IPS-18a (cell line): Measurements from ENCODE around the gene PHF21A.

Experiments used
- H3K27ac ChIP-seq: one replicate; pipeline ENCODE4 v1.5.1; 2013; ENCODE audit warnings: low read length
- H3K27me3 ChIP-seq: one replicate; pipeline ENCODE4 v1.6.1; 2013; ENCODE audit warnings: mild to moderate bottlenecking, low read length; ENCODE audit not compliant: control insufficient read depth, insufficient read depth
- H3K36me3 ChIP-seq: one replicate; pipeline ENCODE4 v1.6.1; 2013; ENCODE audit warnings: low read depth, low read length; ENCODE audit not compliant: control insufficient read depth
- H3K4me1 ChIP-seq: one replicate; pipeline ENCODE4 v1.6.1; 2013; ENCODE audit warnings: low read depth, low read length; ENCODE audit not compliant: control insufficient read depth
- H3K4me3 ChIP-seq: one replicate; pipeline ENCODE4 v1.5.1; 2013; ENCODE audit warnings: low read length
- H3K9ac ChIP-seq: one replicate; pipeline ENCODE4 v1.6.1; 2013; ENCODE audit warnings: mild to moderate bottlenecking, low read length, moderate library complexity
- H3K9me3 ChIP-seq: one replicate; pipeline ENCODE4 v1.6.1; 2013; ENCODE audit warnings: low read depth, low read length; ENCODE audit not compliant: control insufficient read depth

PHF21A gene

DNA sequence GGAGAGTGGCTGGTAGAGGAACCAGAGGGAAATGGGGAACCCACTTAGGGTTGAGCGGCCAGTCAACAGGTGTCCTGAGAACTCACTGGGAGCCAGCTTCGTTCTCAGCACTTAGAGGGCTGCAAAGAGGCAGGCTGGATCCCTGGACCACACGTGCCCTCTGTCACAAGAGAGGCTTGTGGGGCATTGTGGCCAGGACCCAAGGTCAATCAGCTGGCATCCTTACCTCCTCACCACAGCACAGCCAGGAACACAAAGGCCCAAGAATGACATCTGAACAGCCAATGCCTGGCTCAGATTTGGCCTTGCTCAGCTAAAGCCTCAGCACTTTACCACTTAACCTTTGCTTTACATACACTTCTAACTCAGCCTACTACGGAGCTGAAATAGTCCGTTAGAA lies 228.4 kb downstream of the PHF21A start:
- Histone ChIP-seq H3K9ac (no peak overlapping the region), H3K27ac (no peak overlapping the region), H3K4me3 (no peak overlapping the region), H3K9me3 (no peaks in the 10 kb centered on the region), H3K27me3 (no peaks in the 10 kb centered on the region), H3K4me1 (peaks cover 13% of the 10 kb centered on the region), H3K36me3 (no peaks in the 10 kb centered on the region)

- Histone ChIP-seq H3K27me3 (peaks cover 4% of the 10 kb centered on the region), H3K9me3 (no peaks in the 10 kb centered on the region), H3K4me3 (no peak overlapping the region), H3K4me1 (peaks cover 10% of the 10 kb centered on the region), H3K27ac (no peak overlapping the region), H3K9ac (no peak overlapping the region), H3K36me3 (no peaks in the 10 kb centered on the region)
These were observed 230.2 kb downstream of the PHF21A start for GRCh38 chr11:45890886-45891550.

DNA sequence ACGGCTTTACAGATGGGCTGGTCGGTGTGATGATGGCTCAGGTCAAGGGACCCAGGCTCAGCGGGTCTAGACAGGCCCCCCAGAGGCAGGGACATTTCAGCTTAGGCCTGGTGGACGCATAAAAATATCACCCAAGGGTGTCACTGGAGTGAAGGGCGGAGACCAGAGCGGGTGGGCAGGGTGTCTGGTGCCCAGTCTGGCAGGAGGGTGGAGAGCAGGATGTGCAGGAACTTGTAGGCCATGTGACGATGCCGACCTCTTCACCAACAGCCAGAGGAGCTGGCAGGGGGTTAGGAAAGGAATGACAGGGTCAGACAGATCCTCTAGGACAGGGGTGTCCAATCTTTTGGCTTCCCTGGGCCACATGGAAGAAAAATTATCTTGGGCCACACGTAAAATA lies 231.3 kb downstream of the PHF21A start:
- Histone ChIP-seq H3K4me3 (no peak overlapping the region), H3K27ac (no peak overlapping the region), H3K9me3 (no peaks in the 10 kb centered on the region), H3K27me3 (peaks cover 4% of the 10 kb centered on the region), H3K36me3 (no peaks in the 10 kb centered on the region), H3K4me1 (peaks cover 7% of the 10 kb centered on the region), H3K9ac (no peak overlapping the region)

- H3K4me1 ChIP-seq = peaks cover 7% of the 10 kb centered on the region
- no peak overlapping the region for H3K27ac ChIP-seq
- peaks cover 4% of the 10 kb centered on the region for H3K27me3 ChIP-seq
- H3K36me3 ChIP-seq = no peaks in the 10 kb centered on the region
- no peak overlapping the region for H3K4me3 ChIP-seq
- H3K9me3 ChIP-seq = no peaks in the 10 kb centered on the region
- H3K9ac ChIP-seq = no peak overlapping the region
These were observed 231.7 kb downstream of the PHF21A start for GRCh38 chr11:45889555-45889954.

GRCh38 chr11:45887587-45887986 lies 233.7 kb downstream of the PHF21A start:
- Histone ChIP-seq H3K27ac (no peak overlapping the region), H3K4me3 (no peak overlapping the region), H3K27me3 (peaks cover 4% of the 10 kb centered on the region), H3K36me3 (no peaks in the 10 kb centered on the region), H3K4me1 (no peaks in the 10 kb centered on the region), H3K9me3 (no peaks in the 10 kb centered on the region), H3K9ac (no peak overlapping the region)

DNA sequence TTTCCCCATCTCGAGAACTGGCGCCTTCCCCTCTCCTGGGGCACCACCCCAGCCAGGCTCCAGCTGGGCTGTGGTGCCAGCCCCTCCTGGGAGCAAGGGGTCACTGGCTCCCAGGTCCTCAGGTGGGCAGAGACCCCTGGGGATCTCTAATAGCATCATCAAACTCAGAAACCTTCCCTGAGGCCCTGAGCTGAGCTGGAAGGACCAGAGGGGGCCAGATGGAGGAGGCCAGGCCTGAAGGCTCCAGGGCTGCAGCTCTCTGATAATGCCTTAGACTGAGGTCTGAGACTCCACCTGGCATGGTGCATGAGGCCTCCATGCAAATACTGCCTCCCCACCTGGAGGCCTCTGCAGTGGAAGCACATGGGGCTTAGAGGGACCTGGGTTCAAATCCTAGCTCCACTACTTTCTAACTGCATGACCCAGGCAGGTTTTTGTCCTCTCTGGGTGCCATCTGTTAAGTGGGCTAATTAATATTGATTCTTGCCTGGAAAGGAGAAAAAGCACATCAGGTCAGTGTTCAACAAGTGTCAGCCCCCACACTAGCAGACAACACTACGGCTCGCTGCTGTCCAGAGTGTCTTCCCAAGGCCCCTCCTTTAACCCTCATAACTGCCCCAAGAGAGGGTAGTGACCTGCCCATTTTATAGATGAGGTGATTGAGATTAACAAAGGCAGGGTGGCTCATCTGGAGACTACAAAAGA lies 234.3 kb downstream of the PHF21A start:
- Histone ChIP-seq H3K27ac (no peak overlapping the region), H3K9me3 (no peaks in the 10 kb centered on the region), H3K27me3 (peaks cover 4% of the 10 kb centered on the region), H3K4me1 (no peaks in the 10 kb centered on the region), H3K4me3 (peak overlapping the region; percentile 66), H3K36me3 (no peaks in the 10 kb centered on the region), H3K9ac (no peak overlapping the region)

DNA sequence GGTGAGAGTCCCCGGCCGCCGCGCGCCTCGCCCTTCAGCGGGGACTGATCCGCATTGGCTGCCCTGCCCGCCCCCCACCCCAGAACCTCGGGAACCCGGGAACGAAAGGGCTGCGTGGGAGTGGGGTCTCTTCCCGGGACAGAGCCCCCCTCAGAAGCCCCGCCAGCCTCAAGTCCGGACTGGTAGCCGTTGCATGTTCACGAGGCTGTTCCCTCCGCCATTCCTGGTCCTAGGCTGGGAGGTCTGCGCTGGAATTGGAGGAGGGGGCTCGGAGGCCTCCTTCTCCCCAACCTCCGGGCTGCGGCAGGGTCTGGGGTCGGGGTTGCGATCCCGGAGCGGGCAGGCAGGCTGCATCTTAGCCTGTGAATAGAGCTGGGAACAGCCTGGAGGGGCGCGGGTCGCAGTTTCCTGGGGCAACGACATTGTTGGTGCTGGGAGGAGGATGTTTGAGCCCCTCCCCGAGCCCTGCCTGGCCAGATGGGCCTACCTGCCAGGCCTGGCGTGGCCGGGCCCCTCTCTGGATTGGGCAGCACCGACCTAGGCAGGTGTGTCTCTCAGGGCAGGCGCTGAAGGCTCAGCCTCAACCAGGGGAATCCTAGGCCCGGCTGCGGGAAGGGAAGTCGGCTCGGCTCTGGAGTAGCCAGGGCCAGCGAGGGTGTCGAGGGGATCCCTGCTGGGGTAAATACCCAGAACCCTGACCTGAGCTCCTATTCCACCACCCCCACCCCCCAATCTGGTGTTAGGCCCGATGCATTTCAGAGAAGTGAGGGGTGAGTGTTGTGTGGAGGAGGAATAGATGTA lies 235.1 kb downstream of the PHF21A start:
- no peak overlapping the region for H3K27ac ChIP-seq
- H3K36me3 ChIP-seq = no peaks in the 10 kb centered on the region
- H3K9me3 ChIP-seq = no peaks in the 10 kb centered on the region
- H3K27me3 ChIP-seq = peaks cover 4% of the 10 kb centered on the region
- no peaks in the 10 kb centered on the region for H3K4me1 ChIP-seq
- H3K9ac ChIP-seq = peak overlapping the region; percentile 25
- H3K4me3 ChIP-seq = peak overlapping the region; percentile 66

DNA sequence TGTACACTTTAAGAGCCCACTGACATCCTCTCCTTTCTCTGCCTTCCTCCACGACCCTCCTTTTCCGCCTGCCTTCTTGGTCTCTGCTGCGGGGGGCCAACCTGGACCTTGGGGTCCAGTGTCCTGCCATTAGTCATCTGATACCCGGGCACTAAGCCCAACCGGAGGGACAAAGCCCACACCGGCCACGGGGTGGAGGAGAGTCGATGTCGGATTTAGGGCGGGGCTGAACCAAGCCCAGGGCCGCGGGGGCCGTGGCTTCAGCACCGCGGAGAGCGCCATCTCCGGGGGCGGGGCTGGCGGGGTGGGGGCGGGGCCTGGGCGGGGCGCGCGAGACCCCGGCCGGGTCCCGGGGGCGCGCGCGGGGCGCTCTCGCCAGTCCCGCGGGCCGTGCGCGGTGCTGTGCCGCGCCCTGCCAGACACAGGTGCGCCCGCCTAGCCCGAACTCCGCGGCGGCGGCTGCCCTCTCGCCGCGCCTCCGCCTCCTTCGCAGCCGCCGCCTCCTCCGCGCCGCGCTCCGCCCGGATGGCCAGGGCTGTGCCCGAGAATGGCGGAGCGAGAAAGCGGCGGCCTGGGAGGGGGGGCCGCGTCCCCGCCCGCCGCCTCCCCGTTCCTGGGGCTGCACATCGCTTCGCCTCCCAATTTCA lies 235.9 kb downstream of the PHF21A start, which contains the start of gene MAPK8IP1:
Gene MAPK8IP1, plus strand, starts transcription at position 378 of the 647 bp plus-strand sequence. Its CDS starts 170 bp downstream, at position 548.
- no peak within 1 kb of the TSS for H3K27ac ChIP-seq
- H3K9me3 ChIP-seq = no peaks in the 10 kb centered on the region
- H3K9ac ChIP-seq = peak within 1 kb of the TSS; percentile 25
- H3K27me3 ChIP-seq = peaks cover 4% of the 10 kb centered on the region
- no peaks in the 10 kb centered on the region for H3K36me3 ChIP-seq
- no peaks in the 10 kb centered on the region for H3K4me1 ChIP-seq
- peak within 1 kb of the TSS; percentile 66 for H3K4me3 ChIP-seq

- Histone ChIP-seq H3K9ac (no peak overlapping the region), H3K36me3 (no peaks in the 10 kb centered on the region), H3K27ac (no peak overlapping the region), H3K4me3 (peak overlapping the region; percentile 37), H3K27me3 (peaks cover 4% of the 10 kb centered on the region), H3K9me3 (no peaks in the 10 kb centered on the region), H3K4me1 (no peaks in the 10 kb centered on the region)
These were observed 236.6 kb downstream of the PHF21A start for GRCh38 chr11:45884596-45885185.
